HG03575 (cell line): ENCODE data around the gene SLC6A13.
"Not testable (repeated sequence)": the region's sequence is repeated elsewhere in the genome, so short reads cannot be mapped to it uniquely, and the experiment has no call there.

Source experiments
- ATAC-seq: cut with Tn5 transposase; IDR thresholded peaks from one replicate; pipeline ENCODE4 v1.9.1; 2021; ENCODE audit not compliant: unreplicated experiment, insufficient number of reproducible peaks, low FRiP score; ENCODE audit errors: extremely low read depth

SLC6A13 gene

DNA sequence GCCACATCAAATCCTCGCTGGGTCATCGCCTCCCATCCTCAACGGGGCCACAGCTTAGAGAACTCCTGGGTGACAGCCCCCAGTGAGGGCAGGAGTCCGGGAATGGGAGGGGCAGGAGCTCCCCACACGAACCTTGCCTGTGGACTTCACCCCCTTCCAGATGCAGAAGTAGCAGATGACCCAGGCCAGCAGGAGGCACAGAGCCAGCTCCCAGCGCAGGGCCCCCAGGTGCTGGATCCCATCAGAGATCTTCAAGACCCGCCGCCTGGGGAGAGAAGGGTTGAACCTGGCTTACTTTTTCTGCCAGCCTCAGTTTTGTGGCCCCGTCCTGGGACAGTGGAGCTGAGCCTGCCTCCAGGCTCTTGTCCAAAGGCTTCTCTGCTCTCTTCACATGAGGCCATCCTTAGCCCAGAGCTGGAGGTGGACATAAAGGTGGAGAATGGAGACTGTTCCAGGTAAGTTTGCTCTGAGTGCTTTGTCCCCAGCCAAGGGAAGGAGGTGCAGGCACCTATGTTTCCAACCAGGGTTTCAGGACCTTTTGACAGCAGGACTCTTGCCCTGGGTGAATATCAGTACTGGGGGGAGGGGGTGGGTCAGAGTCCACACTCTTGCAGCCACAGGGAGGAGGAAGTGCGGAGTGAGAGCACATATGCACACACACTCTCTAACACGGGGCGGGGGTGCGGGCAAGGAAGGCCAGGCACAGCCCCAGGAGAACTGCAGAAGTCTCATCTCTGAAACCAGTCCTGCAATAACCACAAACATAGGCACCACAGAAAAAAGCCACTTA is 25.4 kb downstream of the SLC6A13 start:
- ATAC-seq = no peak

- ATAC-seq = no peak
Measured at GRCh38 chr12:236445-236844, 26.2 kb downstream of the SLC6A13 start.

DNA sequence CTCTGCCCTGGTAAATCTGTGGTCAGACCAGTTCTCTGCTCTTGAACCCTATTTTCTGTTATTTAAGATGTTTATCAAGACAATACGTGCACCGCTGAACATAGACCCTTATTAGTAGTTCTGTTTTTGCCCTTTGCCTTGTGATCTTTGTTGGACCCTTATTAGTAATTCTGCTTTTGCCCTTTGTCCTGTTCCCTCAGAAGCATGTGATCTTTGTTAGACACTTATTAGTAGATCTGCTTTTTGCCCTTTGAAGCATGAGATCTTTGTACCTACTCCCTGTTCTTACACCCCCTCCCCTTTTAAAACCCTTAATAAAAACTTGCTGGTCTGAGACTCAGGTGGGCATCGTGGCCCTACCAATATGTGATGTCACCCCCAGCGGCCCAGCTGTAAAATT is 26.7 kb downstream of the SLC6A13 start:
- ATAC-seq = not testable (repeated sequence)

- ATAC-seq = no peak
Measured at GRCh38 chr12:234891-235415, 27.7 kb downstream of the SLC6A13 start.

GRCh38 chr12:234019-234418 is 28.6 kb downstream of the SLC6A13 start:
- ATAC-seq = no peak

- ATAC-seq = no peak
Measured at GRCh38 chr12:233615-233968, 29.0 kb downstream of the SLC6A13 start.

- ATAC-seq = no peak
Measured at GRCh38 chr12:232731-233614, 29.7 kb downstream of the SLC6A13 start.

DNA sequence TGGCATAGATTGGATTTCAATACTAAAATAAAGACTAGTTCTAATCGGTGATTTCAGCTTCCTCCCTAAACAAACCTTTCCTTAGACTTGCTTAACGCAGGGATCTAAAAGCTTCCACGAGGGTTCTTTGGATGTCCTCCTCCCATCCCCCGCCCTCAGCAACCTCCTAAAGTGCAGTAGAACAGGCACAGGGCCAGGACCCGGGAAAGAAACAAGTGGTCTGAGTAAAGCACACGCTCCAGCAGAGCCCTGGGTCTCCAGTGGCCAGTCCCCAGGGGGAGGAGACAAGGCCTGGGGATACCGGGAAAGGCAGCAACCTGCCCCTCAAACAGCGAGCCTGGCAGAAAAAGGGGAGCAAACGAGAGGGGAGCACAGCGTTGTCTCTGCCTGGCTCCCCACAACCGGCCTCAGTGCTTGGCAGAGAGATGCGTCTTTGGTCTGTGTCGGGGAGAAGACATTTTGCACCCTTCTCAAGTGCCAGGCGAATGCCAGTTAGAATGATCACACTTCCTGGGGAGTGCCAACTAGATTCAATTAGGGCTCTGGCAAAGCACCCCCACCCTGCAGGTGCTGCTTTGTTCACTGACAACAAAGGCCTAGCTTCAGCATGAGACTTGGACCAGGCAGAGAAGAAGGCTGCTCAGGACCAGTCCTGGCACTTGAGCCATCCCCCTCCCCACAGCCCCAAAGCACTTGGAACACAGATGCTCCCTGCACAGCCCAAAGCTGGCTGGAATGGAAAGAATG is 31.5 kb downstream of the SLC6A13 start:
- ATAC-seq = no peak

GRCh38 chr12:229441-230191 is 33.0 kb downstream of the SLC6A13 start:
- ATAC-seq = no peak

DNA sequence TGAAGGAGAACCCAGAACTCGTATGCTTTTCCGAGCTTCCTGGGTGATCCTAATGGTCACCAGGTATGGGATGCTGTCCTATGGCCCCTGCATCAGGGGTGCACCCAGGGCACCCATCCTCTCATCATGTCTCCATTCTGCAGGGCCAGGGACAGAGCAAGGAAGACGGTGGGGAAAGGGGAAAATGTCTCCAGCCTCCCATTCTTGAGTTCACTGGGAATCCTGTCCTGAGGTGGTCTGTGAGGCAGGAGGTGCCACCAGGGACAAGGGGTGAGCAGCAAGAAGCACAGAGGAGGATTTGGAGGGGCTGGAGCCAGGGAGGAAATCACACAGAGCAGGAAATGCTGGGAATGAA is 33.8 kb downstream of the SLC6A13 start:
- ATAC-seq = no peak

- no peak for ATAC-seq
Measured at GRCh38 chr12:227923-228845, 34.5 kb downstream of the SLC6A13 start.

GRCh38 chr12:227286-227915 is 35.2 kb downstream of the SLC6A13 start:
- ATAC-seq = no peak

- no peak for ATAC-seq
Measured at GRCh38 chr12:226401-226800, 36.2 kb downstream of the SLC6A13 start.

- ATAC-seq = no peak
Measured at GRCh38 chr12:225012-225411, 37.6 kb downstream of the SLC6A13 start.

GRCh38 chr12:224330-224729 is 38.3 kb downstream of the SLC6A13 start:
- no peak for ATAC-seq

- ATAC-seq = no peak
Measured at GRCh38 chr12:223841-224240, 38.8 kb downstream of the SLC6A13 start.

GRCh38 chr12:221736-222135 is 40.9 kb downstream of the SLC6A13 start:
- no peak for ATAC-seq
